Choroid plexus epithelial cell (primary cell): Measurements from ENCODE around the gene TAB2.
A peak's percentile ranks its signal among the peaks of the same experiment; 100 is the strongest.
"Not testable (repeated sequence)": the region's sequence is repeated elsewhere in the genome, so short reads cannot be mapped to it uniquely, and the experiment has no call there.

Source experiments
- DNase-seq: peaks from one replicate; pipeline ENCODE4 v3.0.0-alpha.2; 2010; ENCODE audit warnings: low read depth
- H3K4me3 ChIP-seq: 2 replicates; pipeline ENCODE4 v1.5.1; 2011; ENCODE audit warnings: low read depth, mild to moderate bottlenecking, control low read depth, low read length, moderate library complexity
- TF ChIP-seq, protein P1 (sequence below): conservative IDR thresholded peaks from 2 replicates; pipeline ENCODE4 v1.5.1; 2011; ENCODE audit warnings: low read depth, mild to moderate bottlenecking, control low read depth, inconsistent platforms, low read length, moderate library complexity

Gene TAB2

DNA sequence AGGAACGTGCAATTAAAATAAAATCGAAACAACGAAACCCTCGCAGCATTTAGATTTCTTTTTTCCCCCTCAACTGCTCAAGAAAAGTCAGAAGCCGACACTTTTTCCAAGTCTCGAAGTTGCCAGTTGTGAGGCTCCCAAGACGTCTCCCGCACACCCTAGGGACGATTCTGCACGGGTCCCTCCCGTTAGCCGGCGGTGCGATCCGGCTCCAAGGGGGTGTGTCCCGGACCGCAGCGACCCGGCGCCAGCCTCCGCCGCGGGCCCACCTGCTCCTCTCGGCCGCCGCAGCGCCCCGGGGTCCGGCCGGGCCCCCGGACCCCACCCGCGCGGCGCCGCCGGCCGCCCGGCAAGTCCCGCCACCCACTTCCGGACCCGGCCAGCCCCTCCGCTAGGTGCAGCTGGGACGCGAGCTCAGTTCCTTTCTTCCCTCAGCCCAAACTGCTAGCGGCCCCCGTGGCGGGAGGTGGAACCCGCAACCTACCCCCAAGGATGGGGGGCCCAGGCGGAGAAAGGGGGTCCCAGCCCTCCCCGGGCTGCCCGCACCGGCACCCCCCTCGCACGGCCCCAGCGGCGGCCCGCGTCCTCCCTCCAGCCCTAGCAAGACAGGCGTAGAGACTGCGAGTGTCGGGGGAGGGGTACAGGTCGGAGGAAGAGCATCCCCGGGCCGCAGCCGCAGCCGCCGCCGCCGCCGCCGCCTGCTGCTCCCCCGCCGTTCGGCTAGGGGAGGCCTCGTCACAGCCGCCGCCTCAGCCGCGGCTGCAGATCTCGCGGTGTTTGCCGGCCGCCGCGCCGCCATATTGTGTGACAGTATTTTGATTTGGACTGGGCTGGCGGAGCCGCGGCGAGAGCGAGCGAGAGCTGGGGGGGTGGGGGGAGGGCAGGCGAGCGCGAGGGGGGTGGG lies 520 bp upstream of the TAB2 start:
- peak; percentile 93 for DNase-seq
- TF ChIP-seq, protein P1, sequence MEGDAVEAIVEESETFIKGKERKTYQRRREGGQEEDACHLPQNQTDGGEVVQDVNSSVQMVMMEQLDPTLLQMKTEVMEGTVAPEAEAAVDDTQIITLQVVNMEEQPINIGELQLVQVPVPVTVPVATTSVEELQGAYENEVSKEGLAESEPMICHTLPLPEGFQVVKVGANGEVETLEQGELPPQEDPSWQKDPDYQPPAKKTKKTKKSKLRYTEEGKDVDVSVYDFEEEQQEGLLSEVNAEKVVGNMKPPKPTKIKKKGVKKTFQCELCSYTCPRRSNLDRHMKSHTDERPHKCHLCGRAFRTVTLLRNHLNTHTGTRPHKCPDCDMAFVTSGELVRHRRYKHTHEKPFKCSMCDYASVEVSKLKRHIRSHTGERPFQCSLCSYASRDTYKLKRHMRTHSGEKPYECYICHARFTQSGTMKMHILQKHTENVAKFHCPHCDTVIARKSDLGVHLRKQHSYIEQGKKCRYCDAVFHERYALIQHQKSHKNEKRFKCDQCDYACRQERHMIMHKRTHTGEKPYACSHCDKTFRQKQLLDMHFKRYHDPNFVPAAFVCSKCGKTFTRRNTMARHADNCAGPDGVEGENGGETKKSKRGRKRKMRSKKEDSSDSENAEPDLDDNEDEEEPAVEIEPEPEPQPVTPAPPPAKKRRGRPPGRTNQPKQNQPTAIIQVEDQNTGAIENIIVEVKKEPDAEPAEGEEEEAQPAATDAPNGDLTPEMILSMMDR: no peak
- H3K4me3 ChIP-seq: peak overlapping the region; percentile 89

GRCh38 chr6:149318581-149319286 lies 1.2 kb downstream of the TAB2 start:
- peak overlapping the region; percentile 89 for H3K4me3 ChIP-seq
- TF ChIP-seq, protein P1: no peak
- DNase-seq: no peak

GRCh38 chr6:149319422-149319821 lies 1.9 kb downstream of the TAB2 start:
- peak overlapping the region; percentile 89 for H3K4me3 ChIP-seq
- TF ChIP-seq, protein P1: no peak
- DNase-seq: no peak

- DNase-seq: not testable (repeated sequence)
- H3K4me3 ChIP-seq: peak overlapping the region; percentile 89
These were observed 2.5 kb downstream of the TAB2 start for GRCh38 chr6:149320016-149320415.

DNA sequence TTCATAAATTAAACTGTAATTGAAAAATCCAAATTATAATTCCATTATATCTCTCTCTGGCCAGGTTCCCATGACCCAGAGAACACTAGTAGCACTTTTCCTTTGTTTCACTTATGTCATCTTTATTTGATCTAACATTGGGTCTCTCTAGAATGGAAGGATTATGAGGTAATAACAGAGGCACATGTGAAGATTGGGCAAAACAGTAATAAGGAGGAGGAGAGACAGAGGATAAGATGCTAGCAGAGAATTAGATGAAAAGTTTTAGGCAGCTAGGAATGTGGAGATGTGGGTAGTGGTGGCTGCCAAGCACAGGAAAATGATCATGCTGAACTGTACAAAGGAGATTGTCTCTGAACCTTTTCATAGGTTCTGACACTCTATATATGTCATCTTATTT lies 3.3 kb downstream of the TAB2 start:
- no peak for DNase-seq
- TF ChIP-seq, protein P1: no peak
- peak overlapping the region; percentile 1 for H3K4me3 ChIP-seq

- TF ChIP-seq, protein P1: no peak
- no peak for DNase-seq
- H3K4me3 ChIP-seq: no peak overlapping the region
These were observed 5.8 kb downstream of the TAB2 start for GRCh38 chr6:149323353-149323752.

DNA sequence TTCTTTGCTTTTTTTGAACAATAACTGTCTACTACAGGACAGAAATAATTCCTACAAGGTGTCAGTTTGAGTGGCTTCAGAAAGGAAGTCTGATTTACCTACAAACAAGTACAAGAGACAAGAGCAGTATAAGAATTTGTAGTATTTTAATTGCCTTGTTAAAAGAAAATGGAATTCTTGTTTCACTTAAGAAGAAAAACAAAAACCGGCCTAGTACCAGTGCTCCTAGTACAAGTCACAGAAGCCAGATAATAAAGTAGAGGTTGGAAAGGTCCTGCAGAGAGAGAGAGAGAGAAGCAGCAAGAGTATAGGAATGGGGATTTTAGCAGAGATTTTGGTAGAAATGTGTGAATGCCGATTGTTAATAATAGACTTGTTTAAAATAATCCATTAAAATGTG lies 6.4 kb downstream of the TAB2 start:
- no peak overlapping the region for H3K4me3 ChIP-seq
- TF ChIP-seq, protein P1: no peak
- DNase-seq: no peak
